Measurements from ENCODE around the gene FAM24A.

Gene FAM24A

DNA sequence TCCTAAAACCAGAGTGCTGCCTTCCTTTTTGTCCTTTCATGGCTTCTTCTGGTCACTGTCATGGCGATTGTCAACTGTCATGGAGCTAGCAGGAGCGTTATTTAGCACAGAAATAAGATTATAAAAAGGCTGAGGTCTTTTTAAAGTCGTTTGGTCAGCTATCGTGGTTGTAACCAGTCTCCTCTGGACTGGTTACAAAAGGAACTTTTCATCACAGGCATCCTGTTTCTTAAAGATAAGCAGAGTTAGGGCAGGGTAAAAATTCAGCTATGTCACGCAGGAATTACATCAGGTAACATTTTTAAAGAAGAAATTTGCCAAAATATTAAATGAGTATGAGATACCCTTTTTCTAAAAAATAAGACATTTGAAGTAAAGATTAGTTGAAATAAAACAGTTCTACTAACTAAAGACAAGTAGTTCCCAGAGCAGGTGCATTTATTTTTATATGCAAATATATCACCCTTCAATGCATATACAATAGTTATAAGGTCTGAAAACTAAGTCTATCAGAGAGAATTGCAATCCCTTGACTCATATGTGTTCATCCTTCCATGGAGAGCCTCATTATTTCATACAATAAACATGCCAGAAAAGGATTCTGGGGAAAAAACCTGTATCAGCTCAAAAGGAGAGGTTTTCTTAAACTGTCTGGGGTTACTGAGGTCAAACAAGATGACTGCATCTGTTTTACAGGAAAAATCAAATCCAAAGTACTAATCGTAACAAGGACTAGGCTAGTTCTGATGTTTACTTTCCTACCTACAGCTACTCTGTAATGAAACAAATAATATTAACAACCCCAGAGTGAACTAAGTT lies 20.9 kb downstream of the FAM24A start:
- peak; percentile 23 for DNase-seq

DNA sequence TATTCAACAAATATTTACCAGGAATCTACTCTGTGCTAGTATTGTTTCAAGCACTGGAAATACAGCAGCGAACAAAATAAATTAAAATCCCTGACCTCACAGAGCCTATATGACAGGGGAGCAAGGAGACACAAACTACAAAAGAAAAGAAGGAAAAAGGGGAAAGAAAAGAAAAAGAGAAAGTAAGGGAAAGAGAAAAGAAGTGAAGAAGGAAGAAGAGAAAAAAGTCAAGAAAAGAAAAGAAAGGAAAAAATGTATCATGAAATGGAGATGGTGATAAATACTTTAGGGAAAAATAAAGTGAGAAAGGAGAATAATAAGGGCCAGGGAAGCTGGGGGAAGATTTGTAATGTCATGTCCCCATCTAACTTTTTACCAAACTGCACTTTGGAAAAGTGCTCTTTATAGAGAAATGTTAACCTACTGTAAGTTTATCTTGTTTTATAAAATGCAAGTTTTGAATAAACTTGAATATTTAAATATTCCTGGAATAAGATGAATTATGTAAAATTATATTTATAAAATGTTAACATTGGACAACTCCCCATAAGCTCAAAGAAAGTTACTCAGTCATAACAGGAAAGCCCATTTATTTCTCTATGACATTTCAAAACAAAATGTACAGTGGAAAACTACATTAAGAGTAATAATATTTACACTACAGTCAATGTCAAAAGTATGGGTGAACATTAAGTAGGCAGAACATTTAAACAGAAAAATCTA lies 28.9 kb downstream of the FAM24A start:
- no peak for DNase-seq

DNA sequence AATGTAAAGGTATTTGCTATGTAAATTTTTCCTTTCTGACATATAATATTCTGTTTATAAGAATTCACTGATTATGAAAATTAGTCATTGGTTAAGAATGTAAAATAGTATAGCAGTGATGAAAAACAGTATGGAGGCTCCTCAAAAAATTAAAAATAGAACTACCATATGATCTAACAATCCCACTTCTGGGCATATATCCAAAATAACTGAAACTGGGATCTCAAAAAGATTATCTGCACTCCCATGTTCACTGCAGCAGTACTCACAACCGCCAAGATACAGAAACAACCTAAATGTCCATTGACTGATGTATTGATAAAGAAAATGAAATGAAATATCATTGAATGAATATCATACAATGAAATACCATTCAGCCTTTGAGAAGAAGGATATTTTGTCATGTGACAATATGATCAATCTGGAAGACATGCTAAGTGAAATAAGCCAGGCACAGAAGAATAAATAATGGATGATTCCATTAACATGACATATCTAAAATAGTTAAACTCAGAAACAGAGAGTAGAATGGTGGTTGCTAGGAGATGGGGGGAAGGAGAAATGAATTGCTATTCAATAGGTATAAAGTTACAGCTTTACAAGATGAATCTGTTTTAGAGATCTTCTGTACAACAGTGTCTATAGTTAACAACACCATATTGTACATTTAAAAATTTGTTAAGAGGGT lies 29.6 kb downstream of the FAM24A start:
- no peak for DNase-seq

DNA sequence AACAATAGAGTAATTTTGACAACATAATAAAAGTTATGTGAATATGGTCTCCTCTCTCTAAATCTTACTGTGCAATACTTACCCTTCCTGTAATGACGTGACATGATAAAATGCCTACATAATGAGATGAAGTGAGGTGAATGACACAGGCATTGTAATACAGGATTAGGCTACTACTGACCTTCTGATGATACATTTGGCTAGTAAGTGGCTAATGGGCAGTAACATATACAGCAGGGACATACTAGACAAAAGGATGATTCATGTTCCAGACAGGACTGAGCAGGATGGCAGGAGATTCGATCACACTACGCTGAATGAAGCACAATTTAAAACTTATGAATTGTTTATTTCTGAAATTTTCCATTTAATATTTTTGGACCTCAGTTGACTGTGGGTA lies 38.9 kb downstream of the FAM24A start:
- DNase-seq = no peak

DNA sequence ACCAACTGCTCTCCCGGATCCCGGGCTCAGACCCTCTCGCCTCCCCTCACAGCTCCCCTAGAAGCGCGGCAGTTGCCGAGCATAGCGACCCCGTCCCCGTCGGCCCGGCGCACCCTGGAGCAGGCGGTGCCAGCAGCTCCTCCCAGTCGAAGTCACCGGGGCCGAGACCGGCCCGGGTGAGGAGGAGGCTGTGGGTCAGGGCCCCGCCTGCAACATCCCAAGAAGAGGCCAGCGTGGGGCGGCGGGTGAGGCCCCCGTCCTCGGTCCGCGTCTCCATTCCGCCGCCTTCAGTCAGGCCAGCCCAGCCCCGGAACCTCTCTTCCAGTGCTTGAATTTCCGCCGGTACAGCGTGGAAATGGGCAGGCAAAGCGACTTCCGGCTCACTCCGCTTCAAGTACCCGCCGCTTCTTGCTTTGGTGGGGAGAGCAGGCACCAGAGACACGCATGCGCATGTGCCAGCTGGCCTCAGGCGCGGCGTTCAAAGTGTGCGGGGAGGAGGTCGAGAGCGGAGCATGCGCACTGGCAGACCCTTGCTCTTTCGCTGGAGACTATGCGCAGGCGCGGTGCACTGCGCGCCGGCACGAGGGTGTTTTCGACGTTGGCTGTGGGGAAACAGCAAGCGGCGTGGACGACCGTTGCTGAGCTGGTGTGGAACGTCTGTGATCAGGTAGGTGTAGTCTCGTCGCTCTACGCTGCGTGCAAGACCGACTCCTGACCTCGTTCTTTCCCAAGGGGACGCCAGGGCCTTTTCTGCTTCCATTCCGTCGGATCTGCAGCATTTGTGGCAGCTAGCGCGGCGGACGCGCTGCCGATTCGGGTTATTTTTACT lies 43.7 kb downstream of the FAM24A start, which contains the start of gene C10orf88:
TSS of gene C10orf88 (minus strand) at position 326 of the 829 bp plus-strand sequence. CDS start at position 277, 49 bp downstream.
- DNase-seq = peak; percentile 99

DNA sequence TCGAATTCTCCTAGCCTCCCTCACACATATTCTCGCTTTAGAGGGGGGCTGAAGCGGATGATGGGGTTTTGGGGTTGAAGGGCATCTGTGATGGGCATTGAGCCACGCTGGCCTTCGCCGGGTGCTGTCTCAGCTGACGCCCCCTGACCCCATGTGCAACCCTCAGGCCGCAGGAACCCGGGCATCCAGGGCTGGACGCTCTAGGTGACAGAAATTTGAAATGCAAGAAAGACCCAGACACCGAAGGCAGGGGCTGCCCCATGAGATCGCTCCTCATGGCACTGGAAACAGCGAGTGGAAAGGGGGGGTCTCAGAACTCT lies 44.3 kb downstream of the FAM24A start:
- DNase-seq = no peak

DNA sequence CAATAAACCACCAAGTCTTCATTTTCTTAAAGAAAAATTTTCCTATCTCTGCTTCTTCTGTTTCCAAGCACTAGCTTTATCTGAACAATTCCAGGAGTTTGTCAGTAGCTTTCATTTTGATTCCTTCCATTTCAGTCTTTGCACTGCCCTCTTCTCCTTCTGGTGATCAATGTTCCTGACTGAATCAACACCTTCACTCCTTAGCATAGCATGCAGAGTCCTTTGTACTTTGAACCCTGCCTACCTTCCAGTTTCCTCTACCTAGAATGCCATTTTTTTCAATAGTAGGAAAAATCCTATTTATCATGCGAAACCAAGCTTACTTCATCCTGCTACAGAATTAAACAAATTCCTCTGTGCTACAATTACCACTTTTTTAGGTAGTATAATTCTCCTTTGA lies 45.5 kb downstream of the FAM24A start:
- no peak for DNase-seq

DNA sequence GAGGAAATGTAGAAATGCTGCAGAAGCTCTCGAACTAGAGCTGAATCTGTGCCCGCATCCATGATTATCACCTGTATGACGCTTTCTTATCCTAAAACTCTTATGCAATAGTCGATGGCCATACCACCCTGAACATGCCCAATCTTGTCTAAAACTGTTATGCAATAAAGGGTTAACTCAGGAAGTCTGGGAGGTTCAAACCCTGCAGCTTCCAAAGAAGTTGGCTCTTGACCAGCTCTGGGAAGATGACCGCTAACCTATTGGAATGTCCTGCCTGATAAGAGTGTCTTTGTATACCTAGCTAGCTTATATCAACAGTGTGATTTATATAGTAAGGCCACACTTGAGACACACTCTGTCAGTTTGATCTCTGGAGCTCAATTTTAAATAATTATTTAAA lies 47.1 kb downstream of the FAM24A start:
- DNase-seq = no peak

DNA sequence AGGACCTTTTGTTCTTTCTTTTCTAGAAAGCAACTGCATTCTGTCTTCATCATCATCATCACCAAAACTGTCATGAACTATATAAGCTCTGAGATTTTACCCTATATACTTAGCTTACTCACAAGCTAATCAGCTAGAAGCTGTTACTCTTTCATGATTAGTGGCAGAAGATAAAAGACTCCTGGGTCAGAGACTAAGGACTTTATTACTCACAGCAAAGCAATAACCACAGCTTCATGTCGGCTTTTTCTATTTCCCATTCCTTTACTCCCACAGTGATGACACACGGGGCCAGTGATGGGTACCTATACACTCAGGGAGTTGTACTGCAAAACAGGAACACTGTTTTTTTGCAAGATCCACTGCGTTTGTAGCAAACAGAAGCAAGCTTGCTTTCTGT lies 52.0 kb downstream of the FAM24A start:
- no peak for DNase-seq

Data from kidney glomerular epithelial cell (primary cell).